GM18499 (cell line): ENCODE measurements around the gene CLDN11.

Experiments used
- ATAC-seq: cut with Tn5 transposase; IDR thresholded peaks from one replicate; pipeline ENCODE4 v1.9.1; 2021; ENCODE audit warnings: moderate number of reproducible peaks; ENCODE audit not compliant: insufficient read depth, unreplicated experiment

The CLDN11 gene

DNA sequence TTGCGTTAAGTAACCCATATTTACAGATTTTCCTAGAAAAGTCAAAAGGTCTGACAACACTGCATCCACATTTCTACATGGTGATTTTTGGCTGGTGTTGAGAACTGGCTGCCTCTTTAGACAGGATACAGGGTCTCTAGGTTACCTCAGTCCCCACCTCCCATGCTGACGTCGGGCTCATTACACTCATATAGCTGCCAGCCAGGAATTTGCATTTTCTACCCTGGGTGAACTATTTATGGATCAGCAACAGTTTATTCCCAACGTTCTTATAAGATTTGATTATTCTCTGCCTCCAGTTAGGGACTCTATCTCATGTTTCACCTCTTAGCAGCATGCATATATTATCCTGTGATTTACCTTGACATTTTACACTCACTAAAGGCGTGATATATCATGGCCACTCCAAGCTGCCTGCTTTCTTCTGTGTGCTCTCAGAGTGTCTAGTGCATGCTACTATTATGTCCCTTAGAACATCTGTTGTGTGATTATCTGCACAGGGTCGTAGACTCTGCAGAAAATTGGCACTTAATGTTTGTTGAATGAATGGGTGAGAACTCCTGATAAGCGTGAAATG is 49.0 kb downstream of the CLDN11 start:
- ATAC-seq: no peak

GRCh38 chr3:170469151-170470062 is 50.7 kb downstream of the CLDN11 start:
- no peak for ATAC-seq

DNA sequence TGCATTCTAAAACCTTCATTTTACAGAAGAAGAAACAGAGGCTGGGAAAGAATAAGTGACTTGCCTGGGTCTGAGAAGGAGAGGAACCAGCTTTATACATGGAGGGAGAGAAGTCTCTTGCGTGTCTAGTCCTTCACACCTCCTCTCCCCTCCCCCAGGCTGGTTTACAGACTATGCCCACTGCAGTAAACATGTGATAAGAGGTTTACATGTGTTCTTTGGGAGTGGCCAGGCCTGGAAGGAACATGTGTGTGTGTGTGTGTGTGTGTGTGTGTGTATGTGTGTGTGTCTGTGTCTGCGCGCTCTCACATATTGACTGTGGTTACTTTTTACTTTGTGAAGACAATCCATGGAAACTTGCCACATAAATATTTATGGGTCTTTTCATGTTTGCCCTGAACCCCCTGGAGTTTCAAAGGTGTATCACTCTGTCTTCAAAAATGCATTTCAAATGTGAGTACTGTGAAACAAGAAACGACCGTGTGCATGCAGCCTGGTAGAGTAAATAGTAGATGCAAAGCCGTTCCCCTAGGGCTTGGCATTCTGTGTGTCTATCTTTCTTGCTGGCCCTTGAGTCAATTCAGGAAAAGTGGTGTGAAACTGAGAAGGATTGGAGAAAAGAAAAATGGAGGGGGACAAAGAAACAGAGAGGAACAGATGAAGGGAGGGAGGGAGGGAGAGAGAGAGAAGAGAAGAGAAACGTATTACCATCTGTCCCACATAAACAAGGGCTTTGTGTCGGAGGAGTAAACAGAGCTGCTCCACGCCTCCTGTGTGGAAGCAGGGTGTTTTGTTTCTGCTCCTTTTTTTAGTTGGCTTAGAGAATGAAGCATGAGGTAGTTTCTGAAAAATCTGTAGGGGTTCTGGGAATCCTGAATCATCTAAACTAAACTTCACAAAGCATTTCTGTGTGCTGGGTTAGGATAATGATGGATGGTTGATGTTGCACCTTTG is 51.7 kb downstream of the CLDN11 start:
- ATAC-seq: no peak

DNA sequence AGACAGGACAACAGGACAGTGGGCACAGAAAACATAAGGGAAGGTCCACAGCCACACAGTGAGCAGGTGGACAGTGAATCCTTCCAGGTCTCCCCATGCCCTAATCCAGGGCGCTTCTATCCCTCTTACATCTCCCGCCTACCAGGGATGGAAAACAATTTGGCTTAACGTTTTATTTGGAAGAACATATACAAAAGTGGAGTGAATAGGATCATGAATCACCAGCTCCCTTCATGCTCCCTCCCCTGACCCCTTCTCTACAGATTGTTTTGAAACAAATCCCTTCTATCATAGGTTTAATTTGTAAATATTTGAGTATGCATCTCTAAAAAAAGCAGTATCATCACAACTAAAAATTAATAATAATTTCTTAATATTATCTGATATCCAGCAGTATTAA is 52.5 kb downstream of the CLDN11 start:
- ATAC-seq: no peak

- no peak for ATAC-seq
Measured at GRCh38 chr3:170473358-170473757, 54.7 kb downstream of the CLDN11 start.

- no peak for ATAC-seq
Measured at GRCh38 chr3:170475092-170475685, 56.5 kb downstream of the CLDN11 start.

DNA sequence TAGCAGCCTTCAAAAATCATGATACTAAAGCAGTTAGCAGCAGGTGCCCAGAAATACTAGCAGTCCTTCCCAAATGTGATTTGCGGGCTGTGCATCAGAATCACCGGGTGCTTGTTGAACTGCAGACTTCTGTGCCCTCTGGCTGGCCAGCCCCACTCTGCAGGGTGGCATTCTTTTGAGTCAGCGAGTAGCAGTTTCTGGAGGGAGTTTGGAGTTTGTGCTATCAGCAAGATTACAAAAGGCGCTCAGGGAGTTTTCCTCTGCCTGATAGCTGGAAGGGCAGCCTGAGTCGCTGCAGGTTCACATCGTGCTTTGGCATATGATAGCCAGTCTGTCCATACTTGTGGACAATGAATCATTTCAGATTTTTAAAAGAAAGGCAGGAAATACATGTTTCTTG is 57.6 kb downstream of the CLDN11 start:
- no peak for ATAC-seq

DNA sequence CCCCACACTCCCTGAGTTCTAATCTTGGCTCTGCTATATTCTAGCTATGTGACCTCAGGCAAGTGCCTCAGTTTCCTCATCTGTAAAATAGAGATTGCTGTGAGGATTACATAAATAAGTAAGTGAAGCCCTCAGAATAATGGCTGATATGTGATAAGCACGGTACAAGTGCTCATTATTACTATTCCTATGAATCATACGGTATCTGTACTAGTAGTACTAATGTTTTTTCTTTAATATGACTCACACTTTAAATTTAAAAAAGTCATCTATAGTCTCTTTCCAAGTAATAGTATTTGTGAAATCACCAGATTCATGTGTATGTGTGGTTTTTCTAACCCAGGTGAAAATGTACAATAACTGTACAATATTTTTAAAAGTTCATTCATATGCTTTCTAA is 58.7 kb downstream of the CLDN11 start:
- no peak for ATAC-seq

DNA sequence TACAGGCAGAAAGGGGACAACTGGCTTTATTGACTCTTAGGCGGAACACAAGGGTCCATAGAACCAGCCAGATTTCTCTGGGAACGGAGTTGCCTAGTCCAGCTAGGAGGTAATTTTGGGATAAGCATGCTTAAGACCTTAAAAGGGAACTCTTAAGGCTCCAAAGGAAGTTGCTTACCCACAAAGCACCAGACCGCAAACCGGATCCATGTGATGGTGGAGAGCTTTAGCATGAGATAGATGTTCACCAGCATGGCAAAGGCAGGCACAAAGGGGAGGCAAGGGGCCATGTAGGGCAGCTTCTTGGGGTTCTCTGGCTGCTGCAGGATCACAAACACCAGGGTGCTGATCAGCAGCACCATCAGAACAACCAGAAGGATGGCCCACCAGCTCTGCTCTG is 61.4 kb downstream of the CLDN11 start:
- no peak for ATAC-seq

GRCh38 chr3:170482199-170482598 is 63.5 kb downstream of the CLDN11 start:
- no peak for ATAC-seq

GRCh38 chr3:170483485-170484262 is 65.0 kb downstream of the CLDN11 start:
- no peak for ATAC-seq
